T-helper 17 cell (primary cell): ENCODE results near the gene MEIS2. TPM values are rescaled to one million over a fixed set of nuclear protein-coding genes. Genes with fewer than 3 reads are reported as not detected.

Source experiments
- ATAC-seq: fragments of 150-1000 bp; cut with Tn5 transposase; 2 replicates; pipeline ENCODE4 v1.10.0; 2021; ENCODE audit warnings: mild to moderate bottlenecking, moderate library complexity
- DNase-seq, 3 donors: peaks; one replicate each; pipeline versions ENCODE4 v3.0.0 to v3.0.0-alpha.2; 2020 to 2021
- H3K9me3 ChIP-seq: one replicate; pipeline ENCODE4 v1.7.0; 2013; ENCODE audit warnings: low read length, mild to moderate bottlenecking; ENCODE audit not compliant: control insufficient read depth, poor library complexity, severe bottlenecking
- H3K27ac Mint-ChIP-seq: one replicate; pipeline ENCODE4 v1.8.0; 2022; ENCODE audit warnings: mild to moderate bottlenecking, moderate library complexity, mixed read lengths
- H3K27me3 Mint-ChIP-seq: one replicate; pipeline ENCODE4 v1.8.0; 2022; ENCODE audit warnings: mixed read lengths
- H3K36me3 Mint-ChIP-seq: one replicate; pipeline ENCODE4 v1.8.0; 2022; ENCODE audit warnings: low read depth, mixed read lengths
- H3K4me1 Mint-ChIP-seq: one replicate; pipeline ENCODE4 v1.8.0; 2022; ENCODE audit warnings: mild to moderate bottlenecking, mixed read lengths
- H3K4me3 Mint-ChIP-seq: one replicate; pipeline ENCODE4 v1.8.0; 2022; ENCODE audit warnings: mild to moderate bottlenecking, moderate library complexity, mixed read lengths
- total RNA-seq, 4 donors: library from RNA in 2 of 4; stranded (reverse) in 2 of 4; gene quantifications; one replicate each; pipeline ENCODE4 v1.2.3 and lab custom pipeline; 2022 to 2026

The MEIS2 gene
- total RNA-seq, 2 donors from 2014 or later: not detected

DNA sequence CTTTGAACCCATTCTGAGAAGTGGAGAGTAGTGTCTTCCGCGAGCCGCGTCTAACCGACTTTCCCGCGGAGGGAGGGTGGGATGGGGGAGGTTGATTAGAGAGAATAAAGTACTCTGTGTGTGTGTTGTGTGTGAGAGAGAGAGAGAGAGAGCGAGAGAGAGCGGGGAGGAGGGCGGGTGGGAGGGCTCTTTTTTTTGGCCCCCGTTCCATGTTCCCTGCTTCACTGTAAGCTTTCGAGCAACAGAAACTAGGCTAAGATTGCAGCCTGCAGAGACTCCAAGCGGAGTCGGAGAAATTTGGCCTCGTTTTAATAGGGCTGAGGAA lies 1.6 kb upstream of the MEIS2 start:
- peak overlapping the region; percentile 95 for H3K4me3 Mint-ChIP-seq
- DNase-seq (no peak), ATAC-seq (no peak)
- no peaks in the 10 kb centered on the region for H3K9me3 ChIP-seq
- H3K36me3 Mint-ChIP-seq: peaks cover 13% of the 10 kb centered on the region
- peaks cover 34% of the 10 kb centered on the region for H3K4me1 Mint-ChIP-seq
- peaks cover 69% of the 10 kb centered on the region for H3K27me3 Mint-ChIP-seq
- H3K27ac Mint-ChIP-seq: no peak overlapping the region

DNA sequence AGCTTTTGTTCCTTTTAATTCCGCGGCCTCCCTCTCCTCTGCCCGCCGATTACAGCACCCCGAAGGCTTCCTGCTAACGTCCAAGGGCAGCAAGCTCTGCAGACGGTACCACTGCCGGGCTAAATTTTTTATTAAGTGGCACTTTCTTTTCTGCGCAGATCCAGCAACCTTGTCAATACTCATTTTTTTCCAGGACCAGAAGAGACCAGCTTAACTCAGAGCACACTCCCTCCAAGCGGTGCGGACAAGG lies 542 bp upstream of the MEIS2 start:
- Mint-ChIP-seq H3K4me3 (peak overlapping the region; percentile 95), H3K36me3 (peaks cover 11% of the 10 kb centered on the region), H3K27me3 (peaks cover 70% of the 10 kb centered on the region), H3K27ac (peak overlapping the region; percentile 72), H3K4me1 (peaks cover 36% of the 10 kb centered on the region)
- ATAC-seq: peak; percentile 16
- DNase-seq: no peak
- H3K9me3 ChIP-seq: no peaks in the 10 kb centered on the region

GRCh38 chr15:37099319-37100108 lies 835 bp downstream of the MEIS2 start:
- H3K9me3 ChIP-seq: no peaks in the 10 kb centered on the region
- Mint-ChIP-seq H3K27me3 (peaks cover 71% of the 10 kb centered on the region), H3K27ac (peak overlapping the region; percentile 72), H3K36me3 (peaks cover 11% of the 10 kb centered on the region), H3K4me1 (peaks cover 36% of the 10 kb centered on the region), H3K4me3 (peak overlapping the region; percentile 95)
- ATAC-seq (no peak), DNase-seq (no peak)

DNA sequence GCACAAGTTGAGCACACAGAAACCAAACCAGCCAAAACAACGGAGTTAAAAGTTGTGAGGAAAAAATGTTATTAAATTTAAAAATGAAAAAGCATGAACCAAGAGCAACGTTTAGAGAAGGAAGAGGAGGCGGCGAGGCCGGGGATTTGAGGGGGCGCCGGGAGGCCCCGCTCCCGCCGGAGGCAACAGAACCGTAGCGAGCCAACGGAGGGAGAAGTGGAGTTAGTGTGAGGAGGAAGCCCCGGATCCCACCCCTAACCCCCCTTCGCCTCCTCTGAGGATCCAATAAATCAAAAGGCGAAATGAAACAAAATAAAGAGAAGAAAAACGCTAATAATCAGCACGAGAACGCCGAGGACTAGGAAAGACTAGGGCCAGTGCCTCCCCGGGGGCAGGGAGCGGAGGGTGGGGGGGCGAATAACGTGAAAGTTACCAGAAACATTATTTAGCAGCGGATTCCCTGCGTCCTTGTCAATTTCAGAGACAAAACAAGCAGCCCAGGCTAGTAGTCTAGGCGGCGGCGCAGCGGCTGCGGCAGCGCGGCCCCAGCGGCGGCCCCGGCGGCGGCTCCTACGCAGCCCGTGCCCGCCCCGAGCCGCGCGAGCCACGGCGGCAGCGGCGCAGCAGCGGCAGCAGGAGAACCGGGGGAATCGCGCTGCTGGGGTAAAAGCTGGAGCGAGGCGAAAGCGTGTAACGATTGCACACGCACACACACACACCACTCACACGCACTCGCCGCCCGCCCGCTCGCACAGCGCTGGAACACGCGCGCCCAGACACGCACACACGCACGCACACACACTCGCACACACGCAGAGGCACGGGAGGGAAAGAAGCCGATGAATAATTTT lies 1.7 kb downstream of the MEIS2 start:
- Mint-ChIP-seq H3K27ac (no peak overlapping the region), H3K36me3 (peaks cover 11% of the 10 kb centered on the region), H3K4me3 (peak overlapping the region; percentile 95), H3K27me3 (peaks cover 71% of the 10 kb centered on the region), H3K4me1 (peaks cover 36% of the 10 kb centered on the region)
- no peak for DNase-seq
- no peaks in the 10 kb centered on the region for H3K9me3 ChIP-seq
- ATAC-seq: peak; percentile 67

DNA sequence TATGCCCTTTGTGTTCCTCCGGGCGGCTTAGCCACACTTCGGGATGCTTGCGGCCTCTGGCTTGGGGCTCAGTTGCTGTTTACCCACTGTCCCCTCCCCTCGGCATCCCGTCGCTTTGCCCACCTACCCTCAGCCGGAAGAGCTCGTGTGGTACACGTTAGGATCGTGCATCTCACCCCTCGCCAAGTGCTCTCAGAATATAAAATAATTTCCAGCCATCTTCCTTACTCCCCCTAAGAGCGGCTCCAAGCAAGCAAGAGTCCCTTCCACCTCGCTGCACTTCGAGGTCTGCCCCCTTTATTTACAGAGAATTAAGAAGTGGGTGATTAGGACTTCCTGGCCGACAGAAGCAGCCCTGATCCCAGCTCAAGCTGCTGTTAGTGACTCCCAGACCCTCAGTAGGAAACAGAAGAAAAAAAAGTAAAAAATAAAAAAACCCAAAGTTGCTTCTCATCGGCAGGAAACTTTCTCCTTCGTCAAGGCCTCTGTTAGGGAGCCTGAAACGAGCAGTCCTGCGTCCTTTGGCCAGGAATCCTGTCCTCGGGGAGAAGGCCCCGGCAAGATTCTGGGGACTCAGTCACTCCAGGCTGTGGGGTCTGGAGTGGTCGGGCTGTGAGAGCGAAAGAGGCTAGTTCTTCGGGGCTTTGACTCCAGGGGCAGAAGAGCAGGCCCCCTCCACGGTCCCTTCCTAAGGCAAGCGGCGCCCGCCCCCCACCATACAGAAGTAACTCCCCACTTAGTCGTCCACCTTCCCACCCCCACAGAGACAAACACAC lies 3.0 kb downstream of the MEIS2 start:
- H3K4me3 Mint-ChIP-seq: peak overlapping the region; percentile 95

DNA sequence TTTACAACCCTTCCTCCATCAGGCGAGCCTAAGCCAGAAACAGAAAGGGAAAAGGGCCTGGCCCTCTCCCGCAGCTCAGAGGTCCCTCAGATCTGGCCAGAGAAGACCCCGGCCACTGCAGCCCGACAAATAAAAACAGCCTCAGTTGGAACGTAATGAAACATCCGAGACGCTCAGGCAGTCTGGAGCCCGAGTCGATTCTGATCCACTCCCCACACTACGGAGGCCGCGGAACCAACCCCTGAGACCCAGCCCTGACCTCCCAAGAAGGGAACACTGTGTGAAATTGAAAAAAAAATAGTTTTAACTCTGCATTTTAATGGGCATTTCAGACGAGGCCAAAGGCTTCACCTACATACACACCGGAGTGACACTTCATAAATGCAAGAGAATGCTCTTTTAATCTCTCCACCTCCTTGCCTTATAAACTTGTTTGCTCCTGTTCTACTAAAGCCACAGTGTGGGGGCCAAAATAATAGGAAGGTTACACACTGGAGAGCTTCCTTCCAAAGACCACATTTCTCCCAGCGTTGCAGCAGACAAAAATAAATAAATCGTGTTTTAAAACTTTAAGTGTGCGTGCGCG lies 3.7 kb downstream of the MEIS2 start:
- Mint-ChIP-seq H3K4me3 (peak overlapping the region; percentile 95), H3K36me3 (peaks cover 10% of the 10 kb centered on the region)
- ATAC-seq: no peak

More for the DNA sequence above, 3.0 kb downstream of the MEIS2 start:
- H3K27me3 Mint-ChIP-seq: peaks cover 74% of the 10 kb centered on the region
- H3K4me1 Mint-ChIP-seq: peaks cover 35% of the 10 kb centered on the region
- peaks cover 13% of the 10 kb centered on the region for H3K36me3 Mint-ChIP-seq
- H3K27ac Mint-ChIP-seq: no peak overlapping the region
- no peak for DNase-seq
- ATAC-seq: no peak
- H3K9me3 ChIP-seq: no peaks in the 10 kb centered on the region

GRCh38 chr15:37095770-37096557 lies 4.4 kb downstream of the MEIS2 start:
- no peak overlapping the region for H3K4me3 Mint-ChIP-seq
- peaks cover 76% of the 10 kb centered on the region for H3K27me3 Mint-ChIP-seq
- no peak overlapping the region for H3K27ac Mint-ChIP-seq
- peaks cover 8% of the 10 kb centered on the region for H3K36me3 Mint-ChIP-seq
- DNase-seq: no peak
- peaks cover 31% of the 10 kb centered on the region for H3K4me1 Mint-ChIP-seq
- H3K9me3 ChIP-seq: no peaks in the 10 kb centered on the region
- no peak for ATAC-seq

More for the DNA sequence above, 3.7 kb downstream of the MEIS2 start:
- H3K4me1 Mint-ChIP-seq: peaks cover 33% of the 10 kb centered on the region
- no peak for DNase-seq
- no peak overlapping the region for H3K27ac Mint-ChIP-seq
- no peaks in the 10 kb centered on the region for H3K9me3 ChIP-seq
- H3K27me3 Mint-ChIP-seq: peaks cover 75% of the 10 kb centered on the region

- no peak for ATAC-seq
- Mint-ChIP-seq H3K4me3 (no peak overlapping the region), H3K36me3 (peaks cover 5% of the 10 kb centered on the region), H3K27me3 (peaks cover 75% of the 10 kb centered on the region), H3K4me1 (peaks cover 23% of the 10 kb centered on the region), H3K27ac (no peak overlapping the region)
- no peaks in the 10 kb centered on the region for H3K9me3 ChIP-seq
- DNase-seq: no peak
Observed at GRCh38 chr15:37094915-37095711, 5.2 kb downstream of the MEIS2 start.

DNA sequence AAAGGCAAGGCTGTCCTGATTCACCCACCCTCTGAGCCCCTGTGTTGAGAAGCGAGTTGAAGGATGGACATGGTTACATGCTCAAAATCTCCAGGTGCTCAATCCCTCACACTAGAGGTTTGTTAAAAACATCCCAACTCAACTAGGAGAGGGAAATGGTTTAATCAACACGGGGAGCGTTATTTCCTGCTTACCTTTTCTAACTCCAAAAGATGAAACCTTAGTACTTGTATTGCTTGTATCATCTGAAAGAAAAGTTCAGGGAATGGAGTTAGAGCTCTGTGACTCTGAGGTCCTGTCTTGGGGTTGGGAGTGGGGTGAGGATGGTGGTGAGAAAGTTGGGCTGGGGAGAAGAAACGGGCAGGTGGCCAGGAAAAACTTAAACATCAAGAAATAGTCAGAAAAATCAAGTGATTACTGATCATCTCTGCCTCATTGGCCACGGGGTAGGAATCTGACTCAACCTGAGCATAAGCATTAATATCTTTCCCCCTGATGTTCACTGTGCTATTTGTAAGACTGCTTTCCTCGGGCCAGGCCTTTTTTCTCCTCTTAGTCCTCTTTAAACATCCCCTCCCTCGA lies 5.9 kb downstream of the MEIS2 start:
- Mint-ChIP-seq H3K36me3 (peaks cover 5% of the 10 kb centered on the region), H3K27me3 (peaks cover 73% of the 10 kb centered on the region), H3K4me1 (peaks cover 21% of the 10 kb centered on the region), H3K27ac (no peak overlapping the region), H3K4me3 (no peak overlapping the region)
- DNase-seq (no peak), ATAC-seq (no peak)
- H3K9me3 ChIP-seq: no peaks in the 10 kb centered on the region

DNA sequence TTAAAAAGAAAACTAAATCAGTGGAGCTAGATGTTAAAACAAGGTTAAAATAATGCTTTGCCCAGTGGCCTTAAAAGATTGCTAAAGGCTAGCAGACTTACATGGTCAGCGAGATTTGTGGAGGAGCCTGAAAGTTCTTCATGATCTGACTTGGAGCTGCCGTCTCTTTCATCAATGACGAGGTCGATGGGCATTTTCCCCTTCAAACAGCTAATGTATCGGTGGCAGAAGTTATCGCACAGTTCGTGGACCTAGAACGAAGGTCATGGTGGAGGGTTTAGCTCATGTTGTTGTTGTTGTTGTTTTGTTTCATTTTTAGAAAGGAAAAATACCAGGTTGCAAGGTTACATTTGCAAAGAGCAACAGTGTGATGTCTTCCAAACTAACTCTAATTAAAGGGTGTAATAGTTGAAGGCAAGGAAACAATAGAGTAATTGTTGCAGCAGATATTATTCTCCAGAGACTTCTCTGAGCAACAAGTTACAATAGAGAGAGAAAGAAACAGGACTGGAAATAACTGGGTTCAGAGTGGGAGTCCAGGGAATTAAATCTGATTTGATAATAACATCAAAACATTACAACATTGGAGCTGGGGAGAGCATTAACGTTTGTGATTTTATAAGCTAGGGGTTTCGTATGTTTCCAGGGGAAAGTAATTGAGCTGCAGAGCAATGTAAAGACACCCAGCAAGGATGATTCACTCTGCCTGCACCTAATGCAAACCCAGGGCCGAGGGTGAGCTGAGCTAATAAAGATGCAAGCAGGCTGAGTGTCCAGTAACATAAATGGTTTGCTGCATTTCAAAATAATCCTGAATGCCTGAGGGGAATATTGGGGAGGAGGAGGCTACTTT lies 6.6 kb downstream of the MEIS2 start:
- H3K27me3 Mint-ChIP-seq: peaks cover 78% of the 10 kb centered on the region

GRCh38 chr15:37090543-37091175 lies 9.7 kb downstream of the MEIS2 start:
- Mint-ChIP-seq H3K4me1 (no peaks in the 10 kb centered on the region), H3K27me3 (peaks cover 69% of the 10 kb centered on the region), H3K36me3 (peaks cover 3% of the 10 kb centered on the region), H3K27ac (no peak overlapping the region), H3K4me3 (no peak overlapping the region)
- H3K9me3 ChIP-seq: no peaks in the 10 kb centered on the region
- DNase-seq: no peak
- no peak for ATAC-seq

More for the DNA sequence above, 6.6 kb downstream of the MEIS2 start:
- H3K36me3 Mint-ChIP-seq: peaks cover 5% of the 10 kb centered on the region
- no peak for DNase-seq
- no peak overlapping the region for H3K27ac Mint-ChIP-seq
- H3K4me3 Mint-ChIP-seq: no peak overlapping the region
- no peak for ATAC-seq
- no peaks in the 10 kb centered on the region for H3K9me3 ChIP-seq
- H3K4me1 Mint-ChIP-seq: peaks cover 16% of the 10 kb centered on the region
